Measurements from ENCODE around the gene ZNF407.

DNA sequence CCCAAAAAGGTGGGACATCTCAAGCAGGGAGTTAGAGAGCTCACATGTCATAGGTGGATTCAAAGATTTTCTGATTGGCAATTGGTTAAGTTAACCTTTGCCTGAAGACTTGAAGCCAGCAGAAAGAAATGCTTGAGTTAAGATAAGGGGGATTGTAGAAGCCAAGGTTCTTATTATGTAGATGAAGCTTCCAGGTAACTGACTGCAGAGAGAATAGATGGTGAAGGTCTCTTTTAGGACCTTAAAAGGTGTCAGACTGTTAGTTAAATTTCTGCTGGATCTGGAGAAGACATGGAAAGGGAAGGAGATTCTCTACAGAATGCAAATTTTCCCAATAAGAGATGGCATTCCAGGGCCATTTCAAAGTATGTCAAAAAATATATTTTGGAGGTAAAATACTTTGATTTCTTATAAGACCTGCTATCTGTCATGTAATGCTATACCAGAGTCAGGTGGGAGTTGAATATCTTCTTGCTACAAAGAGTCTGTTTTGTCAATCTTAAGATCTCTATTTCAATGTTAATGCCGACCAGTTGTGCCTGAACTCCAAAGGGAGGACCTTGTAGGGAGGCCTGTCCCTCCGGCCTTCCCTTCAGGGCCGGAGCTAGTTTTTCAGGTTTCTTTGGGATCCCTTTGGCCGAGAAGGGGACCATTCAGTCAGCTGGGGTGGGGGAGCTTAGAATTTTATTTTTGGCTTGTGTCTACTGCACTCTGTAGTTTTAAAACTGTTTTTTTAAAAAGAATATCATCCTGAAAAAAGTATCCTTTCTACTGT lies 330.7 kb downstream of the ZNF407 start:
- TF ChIP-seq GATA3 (IDR thresholded peaks at IDR 0.05; ENCODE audit: low read depth, low read length) (no peak), GATA2 (IDR thresholded peaks at IDR 0.05; ENCODE audit: low read depth, low read length) (no peak)

All from SH-SY5Y (cell line).